ENCODE measurements around the gene MYOF.

MYOF gene, protein sequence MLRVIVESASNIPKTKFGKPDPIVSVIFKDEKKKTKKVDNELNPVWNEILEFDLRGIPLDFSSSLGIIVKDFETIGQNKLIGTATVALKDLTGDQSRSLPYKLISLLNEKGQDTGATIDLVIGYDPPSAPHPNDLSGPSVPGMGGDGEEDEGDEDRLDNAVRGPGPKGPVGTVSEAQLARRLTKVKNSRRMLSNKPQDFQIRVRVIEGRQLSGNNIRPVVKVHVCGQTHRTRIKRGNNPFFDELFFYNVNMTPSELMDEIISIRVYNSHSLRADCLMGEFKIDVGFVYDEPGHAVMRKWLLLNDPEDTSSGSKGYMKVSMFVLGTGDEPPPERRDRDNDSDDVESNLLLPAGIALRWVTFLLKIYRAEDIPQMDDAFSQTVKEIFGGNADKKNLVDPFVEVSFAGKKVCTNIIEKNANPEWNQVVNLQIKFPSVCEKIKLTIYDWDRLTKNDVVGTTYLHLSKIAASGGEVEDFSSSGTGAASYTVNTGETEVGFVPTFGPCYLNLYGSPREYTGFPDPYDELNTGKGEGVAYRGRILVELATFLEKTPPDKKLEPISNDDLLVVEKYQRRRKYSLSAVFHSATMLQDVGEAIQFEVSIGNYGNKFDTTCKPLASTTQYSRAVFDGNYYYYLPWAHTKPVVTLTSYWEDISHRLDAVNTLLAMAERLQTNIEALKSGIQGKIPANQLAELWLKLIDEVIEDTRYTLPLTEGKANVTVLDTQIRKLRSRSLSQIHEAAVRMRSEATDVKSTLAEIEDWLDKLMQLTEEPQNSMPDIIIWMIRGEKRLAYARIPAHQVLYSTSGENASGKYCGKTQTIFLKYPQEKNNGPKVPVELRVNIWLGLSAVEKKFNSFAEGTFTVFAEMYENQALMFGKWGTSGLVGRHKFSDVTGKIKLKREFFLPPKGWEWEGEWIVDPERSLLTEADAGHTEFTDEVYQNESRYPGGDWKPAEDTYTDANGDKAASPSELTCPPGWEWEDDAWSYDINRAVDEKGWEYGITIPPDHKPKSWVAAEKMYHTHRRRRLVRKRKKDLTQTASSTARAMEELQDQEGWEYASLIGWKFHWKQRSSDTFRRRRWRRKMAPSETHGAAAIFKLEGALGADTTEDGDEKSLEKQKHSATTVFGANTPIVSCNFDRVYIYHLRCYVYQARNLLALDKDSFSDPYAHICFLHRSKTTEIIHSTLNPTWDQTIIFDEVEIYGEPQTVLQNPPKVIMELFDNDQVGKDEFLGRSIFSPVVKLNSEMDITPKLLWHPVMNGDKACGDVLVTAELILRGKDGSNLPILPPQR (N-terminal part only)

DNA sequence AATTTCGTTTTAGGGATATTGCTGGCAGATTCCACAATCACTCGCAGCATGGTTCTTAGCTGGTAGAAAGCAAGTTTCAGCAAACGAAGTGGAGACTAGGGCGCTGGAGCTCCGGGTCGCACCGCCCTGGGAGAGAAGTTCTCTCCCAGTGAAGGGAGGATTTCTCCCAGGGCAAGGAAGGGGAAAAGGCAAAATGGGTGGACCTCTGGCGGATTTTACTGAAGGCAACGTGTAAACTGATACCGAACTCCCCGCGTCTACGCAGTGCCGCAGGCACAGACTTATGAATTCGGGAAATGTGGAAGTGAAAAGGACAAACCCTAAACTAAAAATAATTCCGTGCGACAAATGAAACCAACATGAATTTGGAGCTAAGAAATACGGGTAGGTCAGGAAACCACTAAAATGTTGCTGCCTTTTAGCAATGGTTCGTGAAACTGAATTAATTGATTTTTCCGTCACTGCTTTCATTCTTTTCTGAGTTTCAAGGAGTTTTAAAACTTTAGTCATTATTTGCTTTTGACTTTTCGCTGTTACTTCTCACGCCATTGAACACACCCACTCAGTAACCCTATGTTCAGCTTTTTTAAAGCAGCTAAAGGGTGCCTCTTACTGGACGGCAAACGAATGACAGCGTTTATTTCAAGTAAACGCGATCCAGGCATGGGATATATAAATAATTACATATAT is at the start of gene MYOF:
MYOF (minus strand) TSS at position 190 of the 690 bp plus-strand sequence; CDS start at position 50, 140 bp downstream.
- Histone ChIP-seq H4K20me1 (ENCODE audit: insufficient read depth) (no peaks in the 10 kb centered on the region), H3K79me2 (ENCODE audit: insufficient read depth, low read depth) (no peaks in the 10 kb centered on the region), H3K36me3 (ENCODE audit: insufficient read depth) (no peaks in the 10 kb centered on the region), H2AFZ (ENCODE audit: low read depth) (peak within 1 kb of the TSS; percentile 95), H3K4me3 (IDR thresholded peaks at IDR 0.05; ENCODE audit: insufficient read depth, low read depth, low read length) (no peak within 1 kb of the TSS), H3K4me2 (peak within 1 kb of the TSS; percentile 94), H3K9ac (peak within 1 kb of the TSS; percentile 28; the same call in 1 of the 2 replicates), H3K27me3 (ENCODE audit: insufficient read depth, low read depth) (0 out of 2 replicates have a peak, but pooled peaks cover 3% of the 10 kb centered on the region), H3K27ac (peak within 1 kb of the TSS; percentile 34; the same call in 1 of the 2 replicates), H3K4me1 (ENCODE audit: low read depth, poor library complexity, severe bottlenecking) (peaks cover 24% of the 10 kb centered on the region)
- TF ChIP-seq, protein P1, sequence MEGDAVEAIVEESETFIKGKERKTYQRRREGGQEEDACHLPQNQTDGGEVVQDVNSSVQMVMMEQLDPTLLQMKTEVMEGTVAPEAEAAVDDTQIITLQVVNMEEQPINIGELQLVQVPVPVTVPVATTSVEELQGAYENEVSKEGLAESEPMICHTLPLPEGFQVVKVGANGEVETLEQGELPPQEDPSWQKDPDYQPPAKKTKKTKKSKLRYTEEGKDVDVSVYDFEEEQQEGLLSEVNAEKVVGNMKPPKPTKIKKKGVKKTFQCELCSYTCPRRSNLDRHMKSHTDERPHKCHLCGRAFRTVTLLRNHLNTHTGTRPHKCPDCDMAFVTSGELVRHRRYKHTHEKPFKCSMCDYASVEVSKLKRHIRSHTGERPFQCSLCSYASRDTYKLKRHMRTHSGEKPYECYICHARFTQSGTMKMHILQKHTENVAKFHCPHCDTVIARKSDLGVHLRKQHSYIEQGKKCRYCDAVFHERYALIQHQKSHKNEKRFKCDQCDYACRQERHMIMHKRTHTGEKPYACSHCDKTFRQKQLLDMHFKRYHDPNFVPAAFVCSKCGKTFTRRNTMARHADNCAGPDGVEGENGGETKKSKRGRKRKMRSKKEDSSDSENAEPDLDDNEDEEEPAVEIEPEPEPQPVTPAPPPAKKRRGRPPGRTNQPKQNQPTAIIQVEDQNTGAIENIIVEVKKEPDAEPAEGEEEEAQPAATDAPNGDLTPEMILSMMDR (conservative IDR thresholded peaks at IDR 0.05; ENCODE audit: low read depth, low read length) = peak; percentile 51; the same call in 1 of the 2 replicates

DNA sequence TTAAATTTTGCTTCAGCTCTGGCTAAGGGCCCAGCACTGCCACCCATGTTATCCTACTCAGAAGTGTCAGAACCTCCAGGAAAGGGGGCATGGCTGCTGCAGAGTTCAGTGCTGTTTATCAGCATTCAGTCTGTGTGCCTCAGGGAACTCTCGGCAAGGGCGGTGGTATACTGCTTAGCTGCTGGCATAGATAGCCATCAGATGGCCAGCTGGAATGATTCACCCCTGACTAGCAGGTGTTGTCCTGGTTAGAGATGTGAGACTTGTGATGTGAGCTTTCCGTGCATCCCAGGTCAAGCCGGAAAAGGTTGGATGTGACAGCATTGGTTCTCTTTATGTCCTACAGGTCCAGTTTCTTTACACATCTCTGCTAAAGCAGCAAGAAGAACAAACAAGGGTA is 36.4 kb upstream of the MYOF start:
- no peak overlapping the region for H3K4me3 ChIP-seq (IDR thresholded peaks at IDR 0.05; ENCODE audit: insufficient read depth, low read depth, low read length)
- peaks cover 13% of the 10 kb centered on the region; the same call in 1 of the 2 replicates for H3K36me3 ChIP-seq (ENCODE audit: insufficient read depth)
- TF ChIP-seq, protein P1 (conservative IDR thresholded peaks at IDR 0.05; ENCODE audit: low read depth, low read length) = no peak
- no peaks in the 10 kb centered on the region for H4K20me1 ChIP-seq (ENCODE audit: insufficient read depth)
- H3K4me1 ChIP-seq (ENCODE audit: low read depth, poor library complexity, severe bottlenecking) = no peaks in the 10 kb centered on the region
- no peak overlapping the region for H3K4me2 ChIP-seq
- H2AFZ ChIP-seq (ENCODE audit: low read depth) = no peak overlapping the region
- no peak overlapping the region for H3K27ac ChIP-seq
- H3K79me2 ChIP-seq (ENCODE audit: insufficient read depth, low read depth) = no peaks in the 10 kb centered on the region
- no peaks in the 10 kb centered on the region for H3K27me3 ChIP-seq (ENCODE audit: insufficient read depth, low read depth)
- H3K9ac ChIP-seq = no peak overlapping the region

DNA sequence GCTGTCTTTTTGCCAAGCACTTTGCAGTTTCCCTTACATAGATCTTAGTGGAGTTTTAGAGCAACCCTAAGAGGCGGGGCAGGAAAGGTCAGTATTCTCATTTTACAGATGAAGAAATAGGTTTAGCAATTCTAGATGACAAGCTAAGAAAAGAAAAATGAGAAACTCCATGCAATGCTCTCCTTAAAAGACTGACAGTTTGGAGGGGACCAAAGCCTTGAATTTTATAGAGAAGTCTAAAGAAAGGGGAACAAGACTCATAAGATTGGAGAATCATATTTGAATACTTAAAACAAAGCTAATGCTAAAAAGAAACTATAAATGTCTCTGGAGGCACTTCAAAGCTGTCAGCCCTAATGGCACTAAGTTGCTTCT is 33.9 kb upstream of the MYOF start:
- TF ChIP-seq, protein P1 (conservative IDR thresholded peaks at IDR 0.05; ENCODE audit: low read depth, low read length) = no peak
- no peaks in the 10 kb centered on the region for H3K4me1 ChIP-seq (ENCODE audit: low read depth, poor library complexity, severe bottlenecking)
- H3K4me2 ChIP-seq = no peak overlapping the region
- no peaks in the 10 kb centered on the region for H3K79me2 ChIP-seq (ENCODE audit: insufficient read depth, low read depth)
- no peak overlapping the region for H2AFZ ChIP-seq (ENCODE audit: low read depth)
- H3K27ac ChIP-seq = no peak overlapping the region
- no peaks in the 10 kb centered on the region for H4K20me1 ChIP-seq (ENCODE audit: insufficient read depth)
- H3K4me3 ChIP-seq (IDR thresholded peaks at IDR 0.05; ENCODE audit: insufficient read depth, low read depth, low read length) = no peak overlapping the region
- no peak overlapping the region for H3K9ac ChIP-seq
- H3K36me3 ChIP-seq (ENCODE audit: insufficient read depth) = peaks cover 13% of the 10 kb centered on the region; the same call in 1 of the 2 replicates
- no peaks in the 10 kb centered on the region for H3K27me3 ChIP-seq (ENCODE audit: insufficient read depth, low read depth)
